KMS-11 (cell line): ENCODE data around the gene MFSD6.

Experiments
- H2AFZ ChIP-seq: fragments of 200-600 bp; sonication (generic); 2 replicates; pipeline ENCODE4 v1.6.1; 2016; ENCODE audit warnings: antibody characterized with exemption, mixed run types, low read depth
- H3K27ac ChIP-seq: fragments of 200-600 bp; sonication (generic); 2 replicates; pipeline ENCODE4 v1.6.1; 2016; ENCODE audit warnings: mild to moderate bottlenecking, mixed run types
- H3K27me3 ChIP-seq: fragments of 200-600 bp; sonication (generic); 2 replicates; pipeline ENCODE4 v1.6.1; 2017; ENCODE audit warnings: mild to moderate bottlenecking, low read depth, mixed run types, moderate library complexity; ENCODE audit not compliant: insufficient read depth
- H3K36me3 ChIP-seq: fragments of 200-600 bp; sonication (generic); 2 replicates; pipeline ENCODE4 v1.6.1; 2017; ENCODE audit warnings: mild to moderate bottlenecking, mixed run types; ENCODE audit not compliant: insufficient read depth
- H3K4me1 ChIP-seq: fragments of 200-600 bp; sonication (generic); 2 replicates; pipeline ENCODE4 v1.6.1; 2016; ENCODE audit warnings: mild to moderate bottlenecking, low read depth, mixed run types; ENCODE audit not compliant: poor library complexity, severe bottlenecking
- H3K4me2 ChIP-seq: fragments of 200-600 bp; sonication (generic); 2 replicates; pipeline ENCODE4 v1.7.0; 2016; ENCODE audit warnings: mild to moderate bottlenecking, mixed run types
- H3K4me3 ChIP-seq: fragments of 200-600 bp; sonication (generic); IDR thresholded peaks from 2 replicates; pipeline ENCODE4 v1.6.1; 2017; ENCODE audit warnings: low read depth, low read length, mixed read lengths; ENCODE audit not compliant: insufficient read depth
- H3K79me2 ChIP-seq: fragments of 200-600 bp; sonication (generic); 2 replicates; pipeline ENCODE4 v1.6.1; 2016; ENCODE audit warnings: low read depth, mixed run types; ENCODE audit not compliant: insufficient read depth
- H3K9ac ChIP-seq: fragments of 200-600 bp; sonication (generic); 2 replicates; pipeline ENCODE4 v1.6.1; 2016; ENCODE audit warnings: mild to moderate bottlenecking, mixed run types
- H4K20me1 ChIP-seq: fragments of 200-600 bp; sonication (generic); 2 replicates; pipeline ENCODE4 v1.6.1; 2016; ENCODE audit warnings: mild to moderate bottlenecking, mixed run types; ENCODE audit not compliant: insufficient read depth
- CTCF ChIP-seq: fragments of 200-600 bp; sonication (generic); conservative IDR thresholded peaks from 2 replicates; pipeline ENCODE4 v1.6.1; 2017; ENCODE audit warnings: low read depth, mild to moderate bottlenecking, antibody characterized with exemption, low read length, moderate library complexity, mixed read lengths

Gene MFSD6

DNA sequence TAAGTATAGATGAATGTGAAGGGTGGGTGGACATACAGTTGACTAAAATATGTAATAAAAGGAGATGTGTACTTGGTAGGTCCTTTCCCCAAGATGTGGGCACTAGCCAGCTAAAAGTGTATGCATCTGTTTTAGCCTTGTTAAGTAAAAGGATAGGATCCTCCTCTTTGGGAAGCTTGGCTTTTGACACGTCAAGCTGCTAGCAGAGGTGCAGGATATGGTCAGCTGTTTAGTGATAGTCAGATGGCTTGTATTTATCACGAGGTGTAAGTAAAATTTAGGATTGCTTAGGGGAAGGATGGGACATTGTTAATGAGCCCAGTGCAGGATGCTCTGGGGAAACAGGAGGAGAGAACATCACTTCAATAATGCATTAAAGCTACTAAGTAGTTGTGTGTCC lies 1.5 kb downstream of the MFSD6 start:
- Histone ChIP-seq H3K36me3 (no peaks in the 10 kb centered on the region), H3K4me3 (no peak overlapping the region), H3K4me1 (peaks cover 11% of the 10 kb centered on the region), H2AFZ (peak overlapping the region; percentile 97), H3K4me2 (peak overlapping the region; percentile 95), H3K27ac (no peak overlapping the region), H3K27me3 (no peaks in the 10 kb centered on the region), H3K79me2 (no peaks in the 10 kb centered on the region), H3K9ac (peak overlapping the region; percentile 69; the same call in 1 of the 2 replicates), H4K20me1 (no peaks in the 10 kb centered on the region)
- TF ChIP-seq CTCF: no peak

DNA sequence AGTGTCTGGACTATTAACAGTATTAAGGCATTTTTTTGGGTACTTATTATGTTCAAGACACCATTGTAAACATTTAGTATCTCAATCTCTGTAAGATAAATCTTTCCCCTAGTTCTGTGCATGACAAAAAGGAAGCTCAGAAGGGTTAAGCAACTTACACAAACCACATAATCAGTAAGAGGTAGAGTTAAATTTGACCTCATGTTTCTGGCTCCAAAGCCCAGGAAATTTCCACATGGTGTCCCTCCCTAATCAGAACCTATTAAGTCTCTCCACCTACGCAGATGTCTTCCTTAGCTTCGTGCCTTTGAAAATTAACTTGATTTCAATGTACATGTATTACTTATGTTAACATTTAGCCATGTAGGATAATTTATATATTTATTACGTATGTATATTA lies 2.0 kb downstream of the MFSD6 start:
- TF ChIP-seq CTCF: no peak
- Histone ChIP-seq H3K36me3 (no peaks in the 10 kb centered on the region), H3K27ac (no peak overlapping the region), H3K9ac (no peak overlapping the region), H4K20me1 (no peaks in the 10 kb centered on the region), H2AFZ (no peak overlapping the region), H3K4me1 (peaks cover 11% of the 10 kb centered on the region), H3K4me2 (peak overlapping the region; percentile 95; the same call in 1 of the 2 replicates), H3K27me3 (no peaks in the 10 kb centered on the region), H3K79me2 (no peaks in the 10 kb centered on the region), H3K4me3 (no peak overlapping the region)

GRCh38 chr2:190412966-190413365 lies 4.8 kb downstream of the MFSD6 start:
- H3K36me3 ChIP-seq: no peaks in the 10 kb centered on the region
- H3K27ac ChIP-seq: no peak overlapping the region
- H3K27me3 ChIP-seq: no peaks in the 10 kb centered on the region
- H4K20me1 ChIP-seq: no peaks in the 10 kb centered on the region
- H2AFZ ChIP-seq: no peak overlapping the region
- no peak overlapping the region for H3K4me3 ChIP-seq
- H3K4me2 ChIP-seq: no peak overlapping the region
- TF ChIP-seq CTCF: no peak
- no peaks in the 10 kb centered on the region for H3K79me2 ChIP-seq
- peaks cover 11% of the 10 kb centered on the region for H3K4me1 ChIP-seq
- H3K9ac ChIP-seq: no peak overlapping the region

GRCh38 chr2:190413421-190413820 lies 5.3 kb downstream of the MFSD6 start:
- H3K27ac ChIP-seq: no peak overlapping the region
- H3K9ac ChIP-seq: no peak overlapping the region
- H3K4me1 ChIP-seq: peaks cover 11% of the 10 kb centered on the region
- no peaks in the 10 kb centered on the region for H3K36me3 ChIP-seq
- H3K4me2 ChIP-seq: no peak overlapping the region
- TF ChIP-seq CTCF: no peak
- H3K79me2 ChIP-seq: no peaks in the 10 kb centered on the region
- H3K4me3 ChIP-seq: no peak overlapping the region
- no peaks in the 10 kb centered on the region for H4K20me1 ChIP-seq
- no peaks in the 10 kb centered on the region for H3K27me3 ChIP-seq
- H2AFZ ChIP-seq: no peak overlapping the region

GRCh38 chr2:190415251-190415650 lies 7.1 kb downstream of the MFSD6 start:
- no peaks in the 10 kb centered on the region for H3K36me3 ChIP-seq
- no peaks in the 10 kb centered on the region for H3K79me2 ChIP-seq
- H3K4me2 ChIP-seq: no peak overlapping the region
- H4K20me1 ChIP-seq: no peaks in the 10 kb centered on the region
- no peaks in the 10 kb centered on the region for H3K4me1 ChIP-seq
- H3K4me3 ChIP-seq: no peak overlapping the region
- H3K27ac ChIP-seq: no peak overlapping the region
- H3K9ac ChIP-seq: no peak overlapping the region
- H2AFZ ChIP-seq: no peak overlapping the region
- TF ChIP-seq CTCF: no peak
- H3K27me3 ChIP-seq: no peaks in the 10 kb centered on the region
